ENCODE results near the gene RPL10A. TPM values are rescaled to one million over a fixed set of nuclear protein-coding genes. Genes with fewer than 3 reads are reported as not detected.

RPL10A gene
- polyA plus RNA-seq, 2 of the 4 experiments (the other 2 are of a cell fraction), result 1,150 to 1,645 TPM

DNA sequence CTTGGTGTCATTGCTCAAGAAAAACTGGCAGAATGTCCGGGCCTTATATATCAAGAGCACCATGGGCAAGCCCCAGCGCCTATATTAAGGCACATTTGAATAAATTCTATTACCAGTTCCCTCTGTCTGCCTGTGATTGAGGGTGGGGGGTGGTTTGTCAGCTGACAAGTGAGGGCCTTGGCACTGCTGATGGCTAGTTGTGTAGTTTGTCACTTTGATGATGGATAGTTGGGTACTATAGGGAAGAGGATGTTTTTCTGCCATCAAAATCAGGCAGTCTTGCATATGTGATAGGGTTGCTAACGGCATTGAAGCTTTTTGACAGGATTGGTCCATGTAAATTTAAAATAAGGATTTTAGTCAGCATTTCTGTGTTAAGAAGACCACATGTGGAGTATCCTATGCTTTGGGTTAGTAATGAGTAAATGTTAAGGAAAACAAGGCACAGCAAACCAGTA, 2.5 kb downstream of the RPL10A start:
- POLR2A ChIA-PET, result no interaction called here
- H3K4me1 ChIP-seq, result peaks cover 33% of the 10 kb centered on the region
- ATAC-seq (no peak), FAIRE-seq (no peak), DNase-seq (ENCODE audit: low read depth in 1 of 2, low spot score in 1 of 2) (no peak)
- CTCF ChIA-PET, result interaction anchor here (0.6 to 1.2 kb wide), 2 partner anchors 127 to 360 kb away, joined by 3 to 4 read pairs; no protein-coding TSS in a partner anchor
- TF ChIP-seq, protein P1, sequence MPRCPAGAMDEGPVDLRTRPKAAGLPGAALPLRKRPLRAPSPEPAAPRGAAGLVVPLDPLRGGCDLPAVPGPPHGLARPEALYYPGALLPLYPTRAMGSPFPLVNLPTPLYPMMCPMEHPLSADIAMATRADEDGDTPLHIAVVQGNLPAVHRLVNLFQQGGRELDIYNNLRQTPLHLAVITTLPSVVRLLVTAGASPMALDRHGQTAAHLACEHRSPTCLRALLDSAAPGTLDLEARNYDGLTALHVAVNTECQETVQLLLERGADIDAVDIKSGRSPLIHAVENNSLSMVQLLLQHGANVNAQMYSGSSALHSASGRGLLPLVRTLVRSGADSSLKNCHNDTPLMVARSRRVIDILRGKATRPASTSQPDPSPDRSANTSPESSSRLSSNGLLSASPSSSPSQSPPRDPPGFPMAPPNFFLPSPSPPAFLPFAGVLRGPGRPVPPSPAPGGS (IDR thresholded peaks at IDR 0.05), result 0 out of 3 replicates have a peak, but pooled peaks have one; percentile 13
- TF ChIP-seq HEYL (CRISPR knock-in tag; IDR thresholded peaks at IDR 0.05), result no peak
- H3K27ac ChIP-seq, result peak overlapping the region in 1 of 2 experiments; percentile 42; a peak in 1 of 6 replicates
- no peaks in the 10 kb centered on the region for H3K9me3 ChIP-seq
- 22% methylated on average over 3 of the region's 3 CpGs for WGBS (ENCODE audit: missing lambda C conversion rate)
- H3K4me3 ChIP-seq, result peak overlapping the region; percentile 99
- H3K4me2 ChIP-seq, result peak overlapping the region; percentile 98

DNA sequence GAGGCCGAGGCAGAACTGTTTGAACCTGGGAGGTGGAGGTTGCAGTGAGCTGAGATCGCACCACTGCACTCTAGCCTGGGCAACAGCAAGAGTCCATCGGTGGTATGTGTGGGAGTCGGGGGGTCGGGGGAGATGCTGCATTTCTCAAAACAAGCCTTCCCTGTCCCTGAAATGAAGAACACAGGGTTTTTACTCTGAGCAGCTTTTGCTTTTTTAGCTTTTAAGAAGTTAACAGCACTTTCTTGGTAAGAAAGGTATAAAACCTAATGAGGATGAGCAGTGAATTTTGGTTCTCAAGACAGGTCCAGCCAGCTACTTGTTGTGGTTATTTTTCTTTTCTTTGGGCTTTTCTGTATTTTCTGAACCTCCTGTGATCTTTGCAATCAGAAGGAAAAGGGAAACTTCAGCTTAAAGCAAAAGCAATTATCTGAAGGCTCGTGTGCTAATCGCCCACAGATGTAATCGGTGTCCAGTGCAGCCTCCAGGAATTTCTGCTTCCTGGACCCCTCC, 3.7 kb downstream of the RPL10A start:
- 0 out of 5 replicates have a peak, but pooled peaks of 1 of the 2 experiments have one; percentile 8 for TF ChIP-seq JUN (IDR thresholded peaks at IDR 0.05)
- no peak for TF ChIP-seq TP53 (CRISPR knock-in tag; IDR thresholded peaks at IDR 0.05)
- Histone ChIP-seq H3K4me2 (peak overlapping the region; percentile 98), H3K4me1 (peaks cover 33% of the 10 kb centered on the region), H3K4me3 (no peak overlapping the region; the same call in 2 of the 3 replicates), H3K9me3 (no peaks in the 10 kb centered on the region), H3K27ac (peak overlapping the region in 1 of 2 experiments; percentile 42; a peak in 3 of 6 replicates)
- DNase-seq (ENCODE audit: low read depth in 1 of 2, low spot score in 1 of 2) (no peak), ATAC-seq (no peak), FAIRE-seq (no peak)
- 64% methylated on average over 8 of the region's 8 CpGs for WGBS (ENCODE audit: missing lambda C conversion rate)
- CTCF ChIA-PET, result interaction anchor here (1.6 kb wide), 1 partner anchor 8 kb away, joined by 3 read pairs; no protein-coding TSS in a partner anchor
- POLR2A ChIA-PET, result no interaction called here

DNA sequence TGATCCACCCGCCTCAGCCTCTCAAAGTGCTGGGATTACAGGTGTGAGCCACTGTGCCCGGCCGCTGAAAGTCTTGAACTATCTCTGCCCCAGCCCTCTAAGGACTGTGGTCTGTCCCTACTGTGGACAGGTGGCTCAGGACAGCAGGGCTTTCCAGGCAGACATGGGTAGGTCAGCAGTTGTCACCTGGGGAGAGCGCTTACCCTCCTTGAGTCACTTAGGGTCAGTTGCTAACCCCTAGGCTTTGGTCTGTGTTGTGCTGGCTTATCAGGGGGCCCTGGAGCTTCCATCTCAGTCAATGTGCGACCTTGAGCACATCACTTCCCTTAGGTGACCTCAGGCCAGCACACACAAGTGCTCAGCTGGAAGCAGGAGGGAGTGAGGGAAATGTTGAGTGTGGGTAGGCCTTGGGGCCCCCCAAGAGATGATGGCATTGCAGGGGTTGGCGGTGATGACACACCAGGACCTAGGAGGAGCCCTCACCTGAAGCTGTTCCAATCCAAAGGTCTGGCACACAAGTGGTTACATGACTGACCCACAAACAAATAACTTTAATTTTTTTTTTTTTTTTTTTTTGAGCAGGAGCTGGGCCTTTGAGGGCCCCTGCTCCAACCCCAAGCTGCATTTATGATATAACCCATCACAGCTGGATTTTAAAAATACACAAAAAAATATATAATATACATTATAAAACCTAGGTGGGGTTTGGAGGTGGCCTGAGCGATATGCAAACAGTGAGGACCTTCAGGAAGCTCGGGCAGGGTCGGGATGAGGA, 5.1 kb downstream of the RPL10A start:
- WGBS (ENCODE audit: missing lambda C conversion rate), result 76% methylated on average over 5 of the region's 9 CpGs
- ATAC-seq, result no peak
- Histone ChIP-seq H3K4me3 (no peak overlapping the region), H3K4me2 (no peak overlapping the region; the same call in 2 of the 3 replicates), H3K4me1 (peaks cover 29% of the 10 kb centered on the region), H3K27ac (no peak overlapping the region; a peak in 1 of 6 replicates), H3K9me3 (no peaks in the 10 kb centered on the region)
- POLR2A ChIA-PET, result interaction anchor here (0.7 kb wide), 1 partner anchor 16 kb away, joined by 5 read pairs; no protein-coding TSS in a partner anchor
- FAIRE-seq, result no peak
- DNase-seq (ENCODE audit: low read depth in 1 of 2, low spot score in 1 of 2), result no peak
- TF ChIP-seq ZFP36 (IDR thresholded peaks at IDR 0.05; ENCODE audit: borderline replicate concordance, partially characterized antibody), result no peak
- TF ChIP-seq PHF8 (IDR thresholded peaks at IDR 0.05; ENCODE audit: borderline replicate concordance, low read depth), result no peak
- no peak for TF ChIP-seq SMC3 (IDR thresholded peaks at IDR 0.05)
- TF ChIP-seq TFCP2L1 (CRISPR knock-in tag; IDR thresholded peaks at IDR 0.05), result no peak
- TF ChIP-seq, protein P2, sequence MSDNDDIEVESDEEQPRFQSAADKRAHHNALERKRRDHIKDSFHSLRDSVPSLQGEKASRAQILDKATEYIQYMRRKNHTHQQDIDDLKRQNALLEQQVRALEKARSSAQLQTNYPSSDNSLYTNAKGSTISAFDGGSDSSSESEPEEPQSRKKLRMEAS (IDR thresholded peaks at IDR 0.05), result no peak
- no peak for TF ChIP-seq ZSCAN20 (CRISPR knock-in tag; IDR thresholded peaks at IDR 0.05)
- no peak for TF ChIP-seq NFE2L2 (conservative IDR thresholded peaks at IDR 0.05; ENCODE audit: low read length)
- no peak for TF ChIP-seq KDM1A (IDR thresholded peaks at IDR 0.05; ENCODE audit: low read depth)
- TF ChIP-seq RFX5 (IDR thresholded peaks at IDR 0.05), result no peak
- TF ChIP-seq, protein P3, sequence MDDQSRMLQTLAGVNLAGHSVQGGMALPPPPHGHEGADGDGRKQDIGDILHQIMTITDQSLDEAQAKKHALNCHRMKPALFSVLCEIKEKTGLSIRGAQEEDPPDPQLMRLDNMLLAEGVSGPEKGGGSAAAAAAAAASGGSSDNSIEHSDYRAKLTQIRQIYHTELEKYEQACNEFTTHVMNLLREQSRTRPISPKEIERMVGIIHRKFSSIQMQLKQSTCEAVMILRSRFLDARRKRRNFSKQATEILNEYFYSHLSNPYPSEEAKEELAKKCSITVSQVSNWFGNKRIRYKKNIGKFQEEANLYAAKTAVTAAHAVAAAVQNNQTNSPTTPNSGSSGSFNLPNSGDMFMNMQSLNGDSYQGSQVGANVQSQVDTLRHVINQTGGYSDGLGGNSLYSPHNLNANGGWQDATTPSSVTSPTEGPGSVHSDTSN (IDR thresholded peaks at IDR 0.05), result no peak
- no peak for TF ChIP-seq ZNF302 (CRISPR knock-in tag; IDR thresholded peaks at IDR 0.05)
- TF ChIP-seq GATA3 (IDR thresholded peaks at IDR 0.05; ENCODE audit: borderline replicate concordance), result no peak
- TF ChIP-seq, protein P4, sequence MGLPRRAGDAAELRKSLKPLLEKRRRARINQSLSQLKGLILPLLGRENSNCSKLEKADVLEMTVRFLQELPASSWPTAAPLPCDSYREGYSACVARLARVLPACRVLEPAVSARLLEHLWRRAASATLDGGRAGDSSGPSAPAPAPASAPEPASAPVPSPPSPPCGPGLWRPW (IDR thresholded peaks at IDR 0.05), result no peak
- TF ChIP-seq HDAC2 (IDR thresholded peaks at IDR 0.05), result no peak
- no peak for TF ChIP-seq RAD21 (conservative IDR thresholded peaks at IDR 0.05 in 1 of 2, IDR thresholded peaks at IDR 0.05 in 1 of 2)
- no peak for TF ChIP-seq POLR2AphosphoS2 (conservative IDR thresholded peaks at IDR 0.05; ENCODE audit: low read length)
- TF ChIP-seq, protein P5, sequence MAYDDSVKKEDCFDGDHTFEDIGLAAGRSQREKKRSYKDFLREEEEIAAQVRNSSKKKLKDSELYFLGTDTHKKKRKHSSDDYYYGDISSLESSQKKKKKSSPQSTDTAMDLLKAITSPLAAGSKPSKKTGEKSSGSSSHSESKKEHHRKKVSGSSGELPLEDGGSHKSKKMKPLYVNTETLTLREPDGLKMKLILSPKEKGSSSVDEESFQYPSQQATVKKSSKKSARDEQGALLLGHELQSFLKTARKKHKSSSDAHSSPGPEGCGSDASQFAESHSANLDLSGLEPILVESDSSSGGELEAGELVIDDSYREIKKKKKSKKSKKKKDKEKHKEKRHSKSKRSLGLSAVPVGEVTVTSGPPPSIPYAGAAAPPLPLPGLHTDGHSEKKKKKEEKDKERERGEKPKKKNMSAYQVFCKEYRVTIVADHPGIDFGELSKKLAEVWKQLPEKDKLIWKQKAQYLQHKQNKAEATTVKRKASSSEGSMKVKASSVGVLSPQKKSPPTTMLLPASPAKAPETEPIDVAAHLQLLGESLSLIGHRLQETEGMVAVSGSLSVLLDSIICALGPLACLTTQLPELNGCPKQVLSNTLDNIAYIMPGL (CRISPR knock-in tag; IDR thresholded peaks at IDR 0.05; ENCODE audit: borderline replicate concordance), result no peak
- CTCF ChIA-PET, result interaction anchor here (1.6 kb wide), 1 partner anchor 10 kb away, joined by 3 read pairs; no protein-coding TSS in a partner anchor

All from A549 (cell line).